Prostate gland (tissue), 2 donors: ENCODE results near the gene PDE9A. TPM values are rescaled to one million over a fixed set of nuclear protein-coding genes. Genes with fewer than 3 reads are reported as not detected.

ENCODE experiments used
- DNase-seq: peaks from one replicate; pipeline ENCODE4 v3.0.0-alpha.2; 2019; ENCODE audit warnings: low spot score
- H3K27ac ChIP-seq, 2 donors: fragments of 200-600 bp; sonication (generic); 2 replicates each; pipeline ENCODE4 v1.5.1; 2017 to 2019
- H3K27me3 ChIP-seq: fragments of 200-600 bp; sonication (generic); replicated peaks from 2 replicates; pipeline ENCODE4 v1.5.1; 2019; ENCODE audit not compliant: insufficient read depth
- H3K36me3 ChIP-seq, 2 donors: fragments of 200-600 bp; sonication (generic); 1 replicate in 1 of 2; 2 replicates in 1 of 2; pipeline versions ENCODE4 v1.5.1 to v1.8.1; 2017 to 2019
- H3K4me1 ChIP-seq: fragments of 200-600 bp; sonication (generic); replicated peaks from 2 replicates; pipeline ENCODE4 v1.5.1; 2019
- H3K4me3 ChIP-seq, 2 donors: fragments of 200-600 bp; sonication (generic); 2 replicates each; pipeline ENCODE4 v1.5.1; 2017 to 2019
- H3K9me3 ChIP-seq: fragments of 200-600 bp; sonication (generic); 2 replicates; pipeline ENCODE4 v1.5.1; 2017
- POLR2A ChIP-seq: fragments of 450-650 bp; IDR thresholded peaks from one replicate; pipeline ENCODE4 v1.6.1; 2016; ENCODE audit warnings: antibody characterized with exemption, mild to moderate bottlenecking
- POLR2AphosphoS5 ChIP-seq: sonication (generic); formaldehyde crosslinking; IDR thresholded peaks from one replicate; pipeline ENCODE4 v1.6.1; 2017; ENCODE audit warnings: antibody characterized with exemption
- WGBS: methylation state at CpG from one replicate; pipeline ENCODE4 v1.1.5; 2018; 5-methylcytosine and 5-hydroxymethylcytosine counted together
- intact Hi-C: fragments of 100-400 bp; cut with DNase I; formaldehyde crosslinking; loops from one replicate; pipeline ENCODE4 v1.14.2; 2022
- total RNA-seq, 2 donors: library from RNA; depleted of rRNA; stranded (reverse); fragments of >200 nt; gene quantifications; one replicate each; pipeline ENCODE4 v1.1.0, GENCODE V29; 2016
- TF ChIP-seq, protein P1 (sequence below), 4 experiments: fragments of 200-600 bp in 2 of 4; fragments of 450-650 bp in 2 of 4; sonication (generic) in 2 of 4; IDR thresholded peaks; 1 replicate in 3 of 4; 2 replicates in 1 of 4; pipeline ENCODE4 v1.5.1; 2016 to 2019; ENCODE audit warnings: antibody characterized with exemption in 4 of 4, mild to moderate bottlenecking in 2 of 4, moderate library complexity in 2 of 4

The PDE9A gene
- total RNA-seq, 2 donors from 2014 or later: 80.0 to 93.6 TPM

DNA sequence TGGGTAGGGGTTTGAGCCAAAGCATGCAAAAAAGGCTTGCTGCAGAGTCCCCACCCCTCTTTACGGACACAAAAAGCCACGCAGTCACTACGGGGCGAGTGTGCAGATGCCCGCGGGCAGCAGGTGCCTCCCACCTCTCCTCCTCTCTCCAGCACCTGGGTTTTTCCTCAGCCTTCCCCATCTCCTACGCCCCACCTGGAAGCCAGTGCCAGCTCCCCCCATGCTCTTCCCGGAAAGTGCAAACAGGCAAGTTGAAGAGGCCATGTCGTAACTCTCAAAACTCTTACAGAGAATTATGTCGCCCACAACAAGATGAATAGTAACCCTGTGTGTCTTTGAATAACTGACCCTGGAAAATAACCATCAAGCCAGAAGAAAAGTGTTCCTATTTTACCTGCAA is 82.5 kb downstream of the PDE9A start:
- no peak overlapping the region for H3K4me3 ChIP-seq
- H3K27ac ChIP-seq: peak overlapping the region in 1 of 2 donors; percentile 63
- H3K9me3 ChIP-seq: no peaks in the 10 kb centered on the region
- TF ChIP-seq POLR2A (no peak), POLR2AphosphoS5 (no peak)
- TF ChIP-seq, protein P1, sequence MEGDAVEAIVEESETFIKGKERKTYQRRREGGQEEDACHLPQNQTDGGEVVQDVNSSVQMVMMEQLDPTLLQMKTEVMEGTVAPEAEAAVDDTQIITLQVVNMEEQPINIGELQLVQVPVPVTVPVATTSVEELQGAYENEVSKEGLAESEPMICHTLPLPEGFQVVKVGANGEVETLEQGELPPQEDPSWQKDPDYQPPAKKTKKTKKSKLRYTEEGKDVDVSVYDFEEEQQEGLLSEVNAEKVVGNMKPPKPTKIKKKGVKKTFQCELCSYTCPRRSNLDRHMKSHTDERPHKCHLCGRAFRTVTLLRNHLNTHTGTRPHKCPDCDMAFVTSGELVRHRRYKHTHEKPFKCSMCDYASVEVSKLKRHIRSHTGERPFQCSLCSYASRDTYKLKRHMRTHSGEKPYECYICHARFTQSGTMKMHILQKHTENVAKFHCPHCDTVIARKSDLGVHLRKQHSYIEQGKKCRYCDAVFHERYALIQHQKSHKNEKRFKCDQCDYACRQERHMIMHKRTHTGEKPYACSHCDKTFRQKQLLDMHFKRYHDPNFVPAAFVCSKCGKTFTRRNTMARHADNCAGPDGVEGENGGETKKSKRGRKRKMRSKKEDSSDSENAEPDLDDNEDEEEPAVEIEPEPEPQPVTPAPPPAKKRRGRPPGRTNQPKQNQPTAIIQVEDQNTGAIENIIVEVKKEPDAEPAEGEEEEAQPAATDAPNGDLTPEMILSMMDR (IDR thresholded peaks at IDR 0.05): no peak
- no peaks in the 10 kb centered on the region for H3K36me3 ChIP-seq
- DNase-seq: no peak
- intact Hi-C loops: loop anchor here (10.0 kb wide), 1 partner anchor 81 kb away; the partner anchor contains the start of gene PDE9A
- H3K4me1 ChIP-seq: peaks cover 18% of the 10 kb centered on the region
- 83% methylated on average over 10 of the region's 10 CpGs for WGBS
- H3K27me3 ChIP-seq: no peaks in the 10 kb centered on the region

DNA sequence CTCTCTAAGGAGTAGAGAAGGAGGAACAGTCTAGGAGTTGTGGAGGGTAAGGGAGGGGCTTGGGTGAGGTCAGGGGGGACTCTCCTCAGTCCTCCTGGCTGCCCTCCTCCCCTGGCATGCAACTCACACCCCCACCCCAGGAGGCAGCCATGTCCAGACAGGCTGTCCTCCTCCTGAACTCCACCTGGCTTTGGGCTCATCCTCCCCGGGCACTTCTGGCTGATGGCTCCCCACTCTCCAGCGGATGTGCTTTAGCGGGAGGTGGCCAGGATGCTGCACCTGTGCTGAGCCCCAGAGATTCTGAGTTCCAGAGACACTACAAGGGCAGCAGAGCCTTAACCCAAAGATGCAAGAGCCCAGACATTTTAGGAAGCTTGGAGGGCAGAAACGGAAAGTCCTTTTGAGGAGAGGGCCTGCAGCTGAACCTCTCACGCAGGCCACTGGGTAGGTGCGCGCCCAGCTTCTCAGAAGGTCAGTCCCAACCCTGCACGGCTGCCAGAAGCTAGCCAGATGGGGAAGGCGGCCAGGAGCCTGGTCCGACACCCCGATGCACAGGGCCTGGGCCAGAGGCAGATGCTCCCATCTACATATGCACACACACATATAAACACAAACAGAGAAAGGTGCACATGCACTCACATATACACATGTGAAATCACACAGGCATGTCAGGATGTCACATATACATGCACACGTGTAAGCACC is 83.4 kb downstream of the PDE9A start:
- WGBS: 80% methylated on average over 12 of the region's 12 CpGs
- H3K9me3 ChIP-seq: no peaks in the 10 kb centered on the region
- intact Hi-C loops: loop anchor here (10.0 kb wide), 1 partner anchor 82 kb away; the partner anchor contains the start of gene PDE9A
- H3K36me3 ChIP-seq: no peaks in the 10 kb centered on the region
- H3K27me3 ChIP-seq: no peaks in the 10 kb centered on the region
- H3K4me3 ChIP-seq: no peak overlapping the region
- H3K27ac ChIP-seq: peak overlapping the region; percentile 10 to 63
- peaks cover 15% of the 10 kb centered on the region for H3K4me1 ChIP-seq
- no peak for DNase-seq
- no peak for TF ChIP-seq POLR2AphosphoS5
- no peak for TF ChIP-seq POLR2A
- TF ChIP-seq, protein P1 (IDR thresholded peaks at IDR 0.05): no peak

GRCh38 chr21:42737951-42738590 is 84.7 kb downstream of the PDE9A start:
- intact Hi-C loops: loop anchor here (10.0 kb wide), 1 partner anchor 83 kb away; the partner anchor contains the start of gene PDE9A
- H3K27ac ChIP-seq: peak overlapping the region; percentile 63 to 71
- DNase-seq: no peak
- no peaks in the 10 kb centered on the region for H3K27me3 ChIP-seq
- H3K4me1 ChIP-seq: peaks cover 7% of the 10 kb centered on the region
- no peaks in the 10 kb centered on the region for H3K9me3 ChIP-seq
- no peaks in the 10 kb centered on the region for H3K36me3 ChIP-seq
- WGBS: 41% methylated on average over 15 of the region's 16 CpGs
- H3K4me3 ChIP-seq: no peak overlapping the region
- TF ChIP-seq, protein P1 (IDR thresholded peaks at IDR 0.05): no peak
- TF ChIP-seq POLR2AphosphoS5 (no peak), POLR2A (no peak)

GRCh38 chr21:42739061-42739931 is 85.9 kb downstream of the PDE9A start:
- intact Hi-C loops: loop anchor here (10.0 kb wide), 1 partner anchor 84 kb away; the partner anchor contains the start of gene PDE9A
- TF ChIP-seq POLR2AphosphoS5: no peak
- TF ChIP-seq, protein P1 (IDR thresholded peaks at IDR 0.05): no peak
- TF ChIP-seq POLR2A: no peak
- H3K4me1 ChIP-seq: peaks cover 6% of the 10 kb centered on the region
- peak overlapping the region; percentile 63 to 71 for H3K27ac ChIP-seq
- no peaks in the 10 kb centered on the region for H3K36me3 ChIP-seq
- no peak for DNase-seq
- H3K4me3 ChIP-seq: no peak overlapping the region
- 93% methylated on average over 21 of the region's 21 CpGs for WGBS
- H3K9me3 ChIP-seq: no peaks in the 10 kb centered on the region
- no peaks in the 10 kb centered on the region for H3K27me3 ChIP-seq
